Neural cell (in vitro differentiated cells): ENCODE results near the gene CSTB.

Experiments
- EP300 ChIP-seq: fragments of 450-650 bp; conservative IDR thresholded peaks from 2 replicates; pipeline ENCODE4 v1.6.1; 2014; ENCODE audit warnings: antibody characterized with exemption, mild to moderate bottlenecking, moderate library complexity; ENCODE audit not compliant: poor library complexity, severe bottlenecking
- EZH2 ChIP-seq: fragments of 200-600, 300-800 bp; shearing (Covaris generic), sonication (generic); IDR thresholded peaks from 2 replicates; pipeline ENCODE4 v1.6.1; 2014; ENCODE audit warnings: antibody characterized with exemption, low read length, borderline replicate concordance, mild to moderate bottlenecking; ENCODE audit not compliant: insufficient read depth, poor library complexity, severe bottlenecking
- MXI1 ChIP-seq: fragments of 450-650 bp; conservative IDR thresholded peaks from 2 replicates; pipeline ENCODE4 v1.6.1; 2014; ENCODE audit warnings: antibody characterized with exemption, mild to moderate bottlenecking; ENCODE audit not compliant: poor library complexity, severe bottlenecking
- POLR2AphosphoS5 ChIP-seq: IDR thresholded peaks from 2 replicates; pipeline ENCODE4 v1.6.1; 2012
- RAD21 ChIP-seq: fragments of 450-650 bp; conservative IDR thresholded peaks from 2 replicates; pipeline ENCODE4 v1.6.1; 2014; ENCODE audit warnings: antibody characterized with exemption, mild to moderate bottlenecking, moderate library complexity
- TAF1 ChIP-seq: IDR thresholded peaks from 2 replicates; pipeline ENCODE4 v1.6.1; 2012; ENCODE audit warnings: low read depth
- TF ChIP-seq, protein P1 (sequence below): IDR thresholded peaks from 2 replicates; pipeline ENCODE4 v1.6.1; 2012; ENCODE audit warnings: borderline replicate concordance
- TF ChIP-seq, protein P2 (sequence below): fragments of 450-650 bp; IDR thresholded peaks from 2 replicates; pipeline ENCODE4 v1.5.1; 2014; ENCODE audit warnings: antibody characterized with exemption, mild to moderate bottlenecking, moderate library complexity; ENCODE audit not compliant: poor library complexity, severe bottlenecking

DNA sequence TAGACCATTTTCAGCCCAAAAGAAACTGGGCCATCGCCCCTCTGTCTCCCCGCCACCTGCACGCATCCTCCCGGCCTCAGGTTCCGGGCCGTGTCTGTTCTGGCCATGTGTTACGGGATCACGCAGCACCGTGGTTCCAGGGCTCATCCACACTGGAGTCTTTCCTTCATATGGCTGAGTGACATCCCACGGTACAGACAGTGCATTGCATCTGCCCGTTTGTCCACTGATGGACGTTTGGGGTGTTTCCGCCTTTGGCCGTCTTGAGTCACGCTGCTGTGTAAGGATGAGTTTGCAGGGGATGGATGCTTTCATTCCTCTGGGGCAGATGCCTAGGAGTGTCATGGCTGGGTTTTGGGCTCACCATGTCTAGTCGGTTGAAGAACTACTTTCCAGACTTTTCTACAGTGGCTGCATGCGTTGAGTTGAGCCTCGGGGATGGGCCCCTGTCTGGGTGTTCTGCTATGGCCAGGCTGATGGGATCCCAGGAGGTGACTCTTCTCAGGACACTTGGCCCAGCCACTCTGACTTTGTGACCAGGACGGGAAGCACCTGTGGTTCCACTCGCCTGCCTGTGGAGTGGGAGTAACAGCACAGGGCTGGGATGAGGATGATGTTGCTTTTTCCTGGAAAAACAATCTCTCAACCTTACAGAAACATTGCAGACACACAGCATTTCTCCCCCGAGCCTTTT is 30.1 kb upstream of the CSTB start:
- TF ChIP-seq, protein P1, sequence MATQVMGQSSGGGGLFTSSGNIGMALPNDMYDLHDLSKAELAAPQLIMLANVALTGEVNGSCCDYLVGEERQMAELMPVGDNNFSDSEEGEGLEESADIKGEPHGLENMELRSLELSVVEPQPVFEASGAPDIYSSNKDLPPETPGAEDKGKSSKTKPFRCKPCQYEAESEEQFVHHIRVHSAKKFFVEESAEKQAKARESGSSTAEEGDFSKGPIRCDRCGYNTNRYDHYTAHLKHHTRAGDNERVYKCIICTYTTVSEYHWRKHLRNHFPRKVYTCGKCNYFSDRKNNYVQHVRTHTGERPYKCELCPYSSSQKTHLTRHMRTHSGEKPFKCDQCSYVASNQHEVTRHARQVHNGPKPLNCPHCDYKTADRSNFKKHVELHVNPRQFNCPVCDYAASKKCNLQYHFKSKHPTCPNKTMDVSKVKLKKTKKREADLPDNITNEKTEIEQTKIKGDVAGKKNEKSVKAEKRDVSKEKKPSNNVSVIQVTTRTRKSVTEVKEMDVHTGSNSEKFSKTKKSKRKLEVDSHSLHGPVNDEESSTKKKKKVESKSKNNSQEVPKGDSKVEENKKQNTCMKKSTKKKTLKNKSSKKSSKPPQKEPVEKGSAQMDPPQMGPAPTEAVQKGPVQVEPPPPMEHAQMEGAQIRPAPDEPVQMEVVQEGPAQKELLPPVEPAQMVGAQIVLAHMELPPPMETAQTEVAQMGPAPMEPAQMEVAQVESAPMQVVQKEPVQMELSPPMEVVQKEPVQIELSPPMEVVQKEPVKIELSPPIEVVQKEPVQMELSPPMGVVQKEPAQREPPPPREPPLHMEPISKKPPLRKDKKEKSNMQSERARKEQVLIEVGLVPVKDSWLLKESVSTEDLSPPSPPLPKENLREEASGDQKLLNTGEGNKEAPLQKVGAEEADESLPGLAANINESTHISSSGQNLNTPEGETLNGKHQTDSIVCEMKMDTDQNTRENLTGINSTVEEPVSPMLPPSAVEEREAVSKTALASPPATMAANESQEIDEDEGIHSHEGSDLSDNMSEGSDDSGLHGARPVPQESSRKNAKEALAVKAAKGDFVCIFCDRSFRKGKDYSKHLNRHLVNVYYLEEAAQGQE = no peak
- TF ChIP-seq, protein P2, sequence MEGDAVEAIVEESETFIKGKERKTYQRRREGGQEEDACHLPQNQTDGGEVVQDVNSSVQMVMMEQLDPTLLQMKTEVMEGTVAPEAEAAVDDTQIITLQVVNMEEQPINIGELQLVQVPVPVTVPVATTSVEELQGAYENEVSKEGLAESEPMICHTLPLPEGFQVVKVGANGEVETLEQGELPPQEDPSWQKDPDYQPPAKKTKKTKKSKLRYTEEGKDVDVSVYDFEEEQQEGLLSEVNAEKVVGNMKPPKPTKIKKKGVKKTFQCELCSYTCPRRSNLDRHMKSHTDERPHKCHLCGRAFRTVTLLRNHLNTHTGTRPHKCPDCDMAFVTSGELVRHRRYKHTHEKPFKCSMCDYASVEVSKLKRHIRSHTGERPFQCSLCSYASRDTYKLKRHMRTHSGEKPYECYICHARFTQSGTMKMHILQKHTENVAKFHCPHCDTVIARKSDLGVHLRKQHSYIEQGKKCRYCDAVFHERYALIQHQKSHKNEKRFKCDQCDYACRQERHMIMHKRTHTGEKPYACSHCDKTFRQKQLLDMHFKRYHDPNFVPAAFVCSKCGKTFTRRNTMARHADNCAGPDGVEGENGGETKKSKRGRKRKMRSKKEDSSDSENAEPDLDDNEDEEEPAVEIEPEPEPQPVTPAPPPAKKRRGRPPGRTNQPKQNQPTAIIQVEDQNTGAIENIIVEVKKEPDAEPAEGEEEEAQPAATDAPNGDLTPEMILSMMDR = no peak
- TF ChIP-seq EZH2 (no peak), EP300 (no peak), RAD21 (no peak), POLR2AphosphoS5 (no peak), MXI1 (no peak), TAF1 (no peak)
